HG02610 (cell line): ENCODE measurements around the gene GEMIN7.

ENCODE experiments used
- ATAC-seq: cut with Tn5 transposase; IDR thresholded peaks from one replicate; pipeline ENCODE4 v1.9.1; 2021; ENCODE audit warnings: mild to moderate bottlenecking, moderate library complexity; ENCODE audit not compliant: unreplicated experiment

GEMIN7 gene

GRCh38 chr19:45079063-45079910 lies at the start of gene GEMIN7:
Gene GEMIN7, plus strand, starts transcription at chr19:45079260. Its CDS starts 10,855 bp downstream, at chr19:45090115.
- ATAC-seq, result no peak

GRCh38 chr19:45030825-45031224 lies 48.2 kb upstream of the GEMIN7 start:
- ATAC-seq, result no peak

- no peak for ATAC-seq
Measured at GRCh38 chr19:45032421-45032820, 46.6 kb upstream of the GEMIN7 start.

- ATAC-seq, result no peak
Measured at GRCh38 chr19:45035755-45036154, 43.3 kb upstream of the GEMIN7 start.

- no peak for ATAC-seq
Measured at GRCh38 chr19:45037393-45038169, 41.5 kb upstream of the GEMIN7 start.

GRCh38 chr19:45038931-45039893 lies 39.8 kb upstream of the GEMIN7 start, which contains the start of gene CLASRP:
Gene CLASRP, plus strand, starts transcription at chr19:45039045. Its CDS starts 1,168 bp downstream, at chr19:45040213.
- ATAC-seq, result peak; percentile 73

GRCh38 chr19:45040059-45040771 lies 38.8 kb upstream of the GEMIN7 start:
- no peak for ATAC-seq

GRCh38 chr19:45041125-45041524 lies 37.9 kb upstream of the GEMIN7 start:
- no peak for ATAC-seq

GRCh38 chr19:45045671-45046353 lies 33.2 kb upstream of the GEMIN7 start:
- ATAC-seq, result no peak

- no peak for ATAC-seq
Measured at GRCh38 chr19:45046355-45046754, 32.7 kb upstream of the GEMIN7 start.

- peak; percentile 51 for ATAC-seq
Measured at GRCh38 chr19:45047188-45047797, 31.8 kb upstream of the GEMIN7 start.

- no peak for ATAC-seq
Measured at GRCh38 chr19:45049073-45049736, 29.9 kb upstream of the GEMIN7 start.

GRCh38 chr19:45050036-45050435 lies 29.0 kb upstream of the GEMIN7 start:
- no peak for ATAC-seq

- ATAC-seq, result no peak
Measured at GRCh38 chr19:45051929-45052579, 27.0 kb upstream of the GEMIN7 start.

GRCh38 chr19:45056831-45057230 lies 22.2 kb upstream of the GEMIN7 start:
- no peak for ATAC-seq

- no peak for ATAC-seq
Measured at GRCh38 chr19:45057444-45057843, 21.6 kb upstream of the GEMIN7 start.

- no peak for ATAC-seq
Measured at GRCh38 chr19:45058622-45059159, 20.4 kb upstream of the GEMIN7 start.
